ENCODE measurements around the gene CCSER1.

- TF ChIP-seq POLR2A (IDR thresholded peaks at IDR 0.05; ENCODE audit: control extremely low read depth in 1 of 2, low read depth in 2 of 2, low read length in 2 of 2) (no peak), KDM5A (IDR thresholded peaks at IDR 0.05; ENCODE audit: low read length) (no peak), CTCF (IDR thresholded peaks at IDR 0.05; ENCODE audit: control extremely low read depth in 1 of 3, insufficient read depth in 1 of 3, low read depth in 1 of 3, low read length in 3 of 3) (no peak), ATF3 (IDR thresholded peaks at IDR 0.05; ENCODE audit: insufficient read depth, low read depth, low read length) (no peak), CREB1 (IDR thresholded peaks at IDR 0.05) (no peak), NANOG (IDR thresholded peaks at IDR 0.05; ENCODE audit: insufficient read depth, low read depth, low read length, poor library complexity, severe bottlenecking) (no peak), BRCA1 (IDR thresholded peaks at IDR 0.05; ENCODE audit: low read depth, low read length) (no peak), ZNF274 (IDR thresholded peaks at IDR 0.05; ENCODE audit: borderline replicate concordance, extremely low read depth, low read length) (no peak)
These were observed 316.0 kb downstream of the CCSER1 start for GRCh38 chr4:90443231-90443630.
